Measurements from ENCODE around the gene PPP6R2. TPM values are rescaled to one million over a fixed set of nuclear protein-coding genes. Genes with fewer than 3 reads are reported as not detected.

PPP6R2 gene
- total and polyA plus RNA-seq, 2 of the 8 experiments (the other 6 are each of a cell fraction or from before 2014, with no cell fraction given), result 25.0 to 32.2 TPM

GRCh38 chr22:50454556-50455075, 111.5 kb downstream of the PPP6R2 start:
- Histone ChIP-seq H3K9ac (replicated peaks in 1 of 4; ENCODE audit: extremely low read depth in 1 of 4, low read depth in 3 of 4, low read length in 3 of 4) (no peak overlapping the region), H4K8ac (ENCODE audit: extremely low read depth, insufficient read depth, low read length) (no peak overlapping the region), H3K23me2 (ENCODE audit: low read depth, low read length) (no peaks in the 10 kb centered on the region), H3K27me3 (replicated peaks in 1 of 4; ENCODE audit: control insufficient read depth in 3 of 4, extremely low read depth in 1 of 4, insufficient read depth in 3 of 4, low read length in 3 of 4) (no peaks in the 10 kb centered on the region; a peak in 1 of 7 replicates), H2BK120ac (replicated peaks; ENCODE audit: low read depth, low read length) (no peak overlapping the region), H4K5ac (ENCODE audit: insufficient read length, low read depth, low read length) (no peak overlapping the region), H3K4me3 (ENCODE audit: extremely low read depth in 1 of 4, insufficient read depth in 2 of 4, low read depth in 3 of 4, low read length in 4 of 4) (no peak overlapping the region), H3K4me2 (ENCODE audit: insufficient read depth in 1 of 2, low read depth in 2 of 2, low read length in 2 of 2) (no peak overlapping the region), H2AK5ac (ENCODE audit: low read depth, low read length) (no peak overlapping the region), H3K4ac (replicated peaks; ENCODE audit: insufficient read length, low read depth, low read length) (no peak overlapping the region), H4K91ac (replicated peaks; ENCODE audit: insufficient read length, low read length) (no peak overlapping the region), H2BK12ac (ENCODE audit: low read depth, low read length) (no peak overlapping the region), H3K36me3 (ENCODE audit: control insufficient read depth in 2 of 4, insufficient read depth in 4 of 4, low read length in 3 of 4) (peaks cover 10 to 37% (median 20%) of the 10 kb centered on the region in 4 experiments), H3K14ac (ENCODE audit: insufficient read length) (no peak overlapping the region), H4K20me1 (replicated peaks in 1 of 2; ENCODE audit: control insufficient read depth in 1 of 2, insufficient read depth in 2 of 2, low read length in 2 of 2) (peaks cover 13 to 20% of the 10 kb centered on the region in 2 experiments), H3K9me3 (ENCODE audit: insufficient read depth in 2 of 2, low read depth in 1 of 2, low read length in 1 of 2) (no peaks in the 10 kb centered on the region), H3K23ac (ENCODE audit: insufficient read length) (no peak overlapping the region), H3K79me1 (ENCODE audit: low read depth, low read length) (no peaks in the 10 kb centered on the region), H3K56ac (replicated peaks; ENCODE audit: insufficient read length, low read depth, low read length) (no peak overlapping the region), H3K18ac (ENCODE audit: extremely low read depth, low read length) (no peak overlapping the region), H3K27ac (ENCODE audit: low read depth, low read length) (no peak overlapping the region), H2AFZ (ENCODE audit: low read length) (no peak overlapping the region), H2BK15ac (ENCODE audit: low read length) (no peak overlapping the region), H2BK20ac (ENCODE audit: low read length) (no peak overlapping the region), H3K79me2 (ENCODE audit: control insufficient read depth in 1 of 2, insufficient read depth in 2 of 2, low read length in 2 of 2) (no peaks in the 10 kb centered on the region), H3K4me1 (replicated peaks in 1 of 4; ENCODE audit: control insufficient read depth in 3 of 4, insufficient read depth in 4 of 4, low read length in 3 of 4) (no peaks in the 10 kb centered on the region), H2BK5ac (ENCODE audit: low read depth, low read length) (no peak overlapping the region)
- ChIA-PET POLR2A (ENCODE audit: partially characterized antibody) (interaction anchor here (0.9 to 1.8 kb wide), 3 partner anchors 14 to 54 kb away, joined by 3 to 4 read pairs (median 3); no protein-coding TSS in a partner anchor), CTCF (ENCODE audit: partially characterized antibody) (interaction anchor here (1.8 to 6.0 kb wide), 2 partner anchors 15 to 43 kb away, joined by 7 to 60 read pairs; no protein-coding TSS in a partner anchor)
- no peak for DNase-seq (ENCODE audit: low read depth in 1 of 2, low spot score in 2 of 2)
- no peak for FAIRE-seq
- WGBS, 2 experiments (ENCODE audit: extremely low coverage in 1 of 2, insufficient coverage in 1 of 2, insufficient read length in 1 of 2, insufficient replicate concordance in 2 of 2, low coverage in 1 of 2, low lambda C conversion rate in 2 of 2, missing lambda C conversion rate in 1 of 2), result 94% methylated on average over 23 of the region's 27 CpGs; no CpG with 5 or more reads in 1 of the 2 experiments
- no peak for TF ChIP-seq CEBPB (IDR thresholded peaks at IDR 0.05; ENCODE audit: low read depth, low read length)
- TF ChIP-seq BCL11A (IDR thresholded peaks at IDR 0.05; ENCODE audit: low read depth in 2 of 2, low read length in 2 of 2), result no peak
- no peak for TF ChIP-seq HDAC6 (IDR thresholded peaks at IDR 0.05; ENCODE audit: low read depth, low read length)
- TF ChIP-seq CHD1 (IDR thresholded peaks at IDR 0.05; ENCODE audit: low read depth, low read length), result no peak
- TF ChIP-seq ASH2L (IDR thresholded peaks at IDR 0.05; ENCODE audit: low read length), result no peak
- TF ChIP-seq NRF1 (IDR thresholded peaks at IDR 0.05; ENCODE audit: low read depth, low read length), result no peak
- no peak for TF ChIP-seq CREB1 (IDR thresholded peaks at IDR 0.05)
- TF ChIP-seq NANOG (IDR thresholded peaks at IDR 0.05; ENCODE audit: insufficient read depth, low read depth, low read length, poor library complexity, severe bottlenecking), result no peak
- TF ChIP-seq, protein P1, sequence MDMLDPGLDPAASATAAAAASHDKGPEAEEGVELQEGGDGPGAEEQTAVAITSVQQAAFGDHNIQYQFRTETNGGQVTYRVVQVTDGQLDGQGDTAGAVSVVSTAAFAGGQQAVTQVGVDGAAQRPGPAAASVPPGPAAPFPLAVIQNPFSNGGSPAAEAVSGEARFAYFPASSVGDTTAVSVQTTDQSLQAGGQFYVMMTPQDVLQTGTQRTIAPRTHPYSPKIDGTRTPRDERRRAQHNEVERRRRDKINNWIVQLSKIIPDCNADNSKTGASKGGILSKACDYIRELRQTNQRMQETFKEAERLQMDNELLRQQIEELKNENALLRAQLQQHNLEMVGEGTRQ (IDR thresholded peaks at IDR 0.05; ENCODE audit: low read length), result no peak
- no peak for TF ChIP-seq PHF8 (conservative IDR thresholded peaks at IDR 0.05; ENCODE audit: low read depth, low read length)
- TF ChIP-seq CHD2 (IDR thresholded peaks at IDR 0.05; ENCODE audit: low read length), result no peak
- no peak for TF ChIP-seq EZH2 (IDR thresholded peaks at IDR 0.05; ENCODE audit: low read depth, low read length, severe bottlenecking)
- TF ChIP-seq SIX5 (IDR thresholded peaks at IDR 0.05; ENCODE audit: low read depth, low read length), result no peak
- TF ChIP-seq POLR2A (IDR thresholded peaks at IDR 0.05; ENCODE audit: control extremely low read depth in 1 of 2, low read depth in 2 of 2, low read length in 2 of 2), result no peak
